ENCODE data around the gene BLOC1S6. TPM values are rescaled to one million over a fixed set of nuclear protein-coding genes. Genes with fewer than 3 reads are reported as not detected.

Gene BLOC1S6

GRCh38 chr15:45657764-45658545, 70.8 kb downstream of the BLOC1S6 start:
- peaks cover 13% of the 10 kb centered on the region for H3K36me3 ChIP-seq (ENCODE audit: insufficient read depth, low read length)
- no peaks in the 10 kb centered on the region for H3K9me3 ChIP-seq (replicated peaks; ENCODE audit: low read length)
- H3K9ac ChIP-seq (ENCODE audit: low read depth, low read length) = no peak overlapping the region
- H3K4me2 ChIP-seq (ENCODE audit: low read length) = no peak overlapping the region
- no peaks in the 10 kb centered on the region for H3K27me3 ChIP-seq (ENCODE audit: control insufficient read depth, insufficient read depth, low read length)
- H3K4me3 ChIP-seq (ENCODE audit: low read length) = no peak overlapping the region
- H3K4me1 ChIP-seq (ENCODE audit: control insufficient read depth, insufficient read depth, low read length) = peaks cover 14% of the 10 kb centered on the region

Small RNA genes lying within 50 kb of the gene (small RNA-seq; reads per million reads assigned to genes)
- gene DPPA5P2 = not detected
- not detected for gene RF00019

Measured in skeletal muscle satellite cell (primary cell).